CD4-positive, alpha-beta T cell treated with Interleukin-2 at 100 ng/mL for 4 hours (primary cell): ENCODE measurements around the gene PERM1.
A peak's percentile ranks its signal among the peaks of the same experiment; 100 is the strongest.
"Not testable (repeated sequence)": the region's sequence is repeated elsewhere in the genome, so short reads cannot be mapped to it uniquely, and the experiment has no call there.

Experiments
- DNase-seq: peaks from one replicate; pipeline ENCODE4 v3.0.0-alpha.2; 2020; ENCODE audit warnings: low spot score

PERM1 gene

DNA sequence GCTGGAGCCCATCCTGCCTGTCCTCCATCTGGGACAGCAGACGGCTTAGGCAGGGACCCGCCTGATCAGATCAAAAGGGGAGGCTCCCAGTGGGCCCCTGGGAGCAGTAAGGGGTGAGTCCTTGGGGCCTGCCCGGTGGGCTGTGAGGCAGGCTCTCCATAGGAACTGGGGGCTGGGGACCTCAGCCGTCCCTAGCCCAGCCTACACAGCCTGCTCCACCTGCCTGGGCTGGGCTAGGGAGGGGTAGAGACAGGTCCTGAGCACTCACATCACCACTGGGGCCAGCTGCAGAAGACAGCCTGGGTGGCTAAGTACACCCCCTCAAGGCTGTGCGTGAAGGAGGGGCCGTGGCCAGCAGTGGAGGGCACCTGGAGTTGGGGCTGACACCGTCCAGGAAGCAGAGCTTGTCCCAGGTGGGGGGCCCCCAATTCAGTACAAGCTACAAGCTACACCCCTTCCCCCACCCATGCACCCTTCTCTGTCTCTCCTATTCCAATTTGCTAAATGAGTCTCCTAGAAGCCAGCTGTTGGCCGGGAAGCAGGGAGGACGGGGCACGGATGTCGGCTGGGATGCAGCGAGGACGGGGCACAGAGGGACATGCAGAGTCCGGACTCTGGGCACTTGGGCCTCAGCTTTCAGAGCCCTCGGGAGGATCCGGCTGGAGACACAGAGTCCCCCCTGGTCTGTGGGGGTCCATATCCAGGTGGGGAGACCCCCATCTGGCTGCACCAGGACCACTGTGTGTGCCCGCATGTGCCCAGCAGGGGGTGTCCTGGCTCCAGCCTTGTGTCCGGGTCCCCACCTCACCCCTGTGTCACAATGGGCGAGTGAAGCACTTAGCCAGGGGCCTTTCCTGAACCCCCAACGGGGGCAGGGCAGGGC, 33.1 kb upstream of the PERM1 start:
- no peak for DNase-seq

DNA sequence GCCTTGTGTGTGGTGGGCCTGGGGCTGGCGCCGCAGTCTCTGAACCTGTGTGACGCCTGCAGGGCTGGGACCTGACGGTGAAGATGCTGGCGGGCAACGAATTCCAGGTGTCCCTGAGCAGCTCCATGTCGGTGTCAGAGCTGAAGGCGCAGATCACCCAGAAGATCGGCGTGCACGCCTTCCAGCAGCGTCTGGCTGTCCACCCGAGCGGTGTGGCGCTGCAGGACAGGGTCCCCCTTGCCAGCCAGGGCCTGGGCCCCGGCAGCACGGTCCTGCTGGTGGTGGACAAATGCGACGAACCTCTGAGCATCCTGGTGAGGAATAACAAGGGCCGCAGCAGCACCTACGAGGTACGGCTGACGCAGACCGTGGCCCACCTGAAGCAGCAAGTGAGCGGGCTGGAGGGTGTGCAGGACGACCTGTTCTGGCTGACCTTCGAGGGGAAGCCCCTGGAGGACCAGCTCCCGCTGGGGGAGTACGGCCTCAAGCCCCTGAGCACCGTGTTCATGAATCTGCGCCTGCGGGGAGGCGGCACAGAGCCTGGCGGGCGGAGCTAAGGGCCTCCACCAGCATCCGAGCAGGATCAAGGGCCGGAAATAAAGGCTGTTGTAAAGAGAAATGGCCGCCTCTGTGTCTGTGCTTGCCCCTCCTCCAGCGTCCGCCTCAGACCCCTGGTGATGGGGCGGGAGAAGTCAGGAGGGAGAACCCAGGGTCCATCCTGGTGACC, 32.2 kb upstream of the PERM1 start:
- DNase-seq = peak; percentile 27

DNA sequence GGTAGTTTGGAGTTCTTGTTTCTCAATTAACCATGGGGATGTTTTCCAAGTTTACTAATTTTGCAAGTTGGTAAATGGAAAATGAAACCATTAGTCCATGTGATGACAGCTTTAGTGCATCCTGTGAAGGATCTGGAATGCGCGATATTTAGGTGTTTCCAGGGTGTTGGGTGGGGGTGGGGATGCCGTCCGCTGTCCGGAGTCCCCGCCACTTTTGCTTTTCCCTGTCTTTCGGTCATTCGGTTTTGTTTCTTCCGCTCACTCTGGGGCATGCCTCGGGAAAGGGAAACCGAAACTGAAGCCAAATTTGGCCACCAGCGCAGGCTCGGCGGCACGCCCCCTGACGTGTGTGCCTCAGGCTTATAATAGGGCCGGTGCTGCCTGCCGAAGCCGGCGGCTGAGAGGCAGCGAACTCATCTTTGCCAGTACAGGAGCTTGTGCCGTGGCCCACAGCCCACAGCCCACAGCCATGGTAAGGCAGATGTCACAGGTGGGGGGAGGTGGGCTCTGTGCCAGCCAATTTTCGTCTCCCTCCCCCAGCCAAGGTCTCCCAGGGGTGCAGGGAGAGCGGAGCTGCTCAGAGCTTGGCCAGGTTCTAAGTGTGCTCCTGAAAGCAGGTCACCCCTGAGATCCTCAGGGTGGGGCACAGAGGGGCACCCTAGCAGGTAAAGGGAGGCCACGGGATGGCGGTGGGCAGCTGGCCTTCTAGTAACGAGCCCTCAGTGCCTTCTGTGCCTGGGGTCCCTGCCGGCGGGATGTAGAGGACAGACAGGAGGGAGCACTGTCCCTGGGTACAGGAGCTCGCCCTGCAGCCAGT, 31.4 kb upstream of the PERM1 start, which contains the start of gene ISG15:
TSS of gene ISG15 (plus strand) at position 393 of the 817 bp plus-strand sequence. CDS start at position 470, 77 bp downstream.
- peak; percentile 89 for DNase-seq

GRCh38 chr1:1012736-1013104, 30.8 kb upstream of the PERM1 start:
- DNase-seq = not testable (repeated sequence)

DNA sequence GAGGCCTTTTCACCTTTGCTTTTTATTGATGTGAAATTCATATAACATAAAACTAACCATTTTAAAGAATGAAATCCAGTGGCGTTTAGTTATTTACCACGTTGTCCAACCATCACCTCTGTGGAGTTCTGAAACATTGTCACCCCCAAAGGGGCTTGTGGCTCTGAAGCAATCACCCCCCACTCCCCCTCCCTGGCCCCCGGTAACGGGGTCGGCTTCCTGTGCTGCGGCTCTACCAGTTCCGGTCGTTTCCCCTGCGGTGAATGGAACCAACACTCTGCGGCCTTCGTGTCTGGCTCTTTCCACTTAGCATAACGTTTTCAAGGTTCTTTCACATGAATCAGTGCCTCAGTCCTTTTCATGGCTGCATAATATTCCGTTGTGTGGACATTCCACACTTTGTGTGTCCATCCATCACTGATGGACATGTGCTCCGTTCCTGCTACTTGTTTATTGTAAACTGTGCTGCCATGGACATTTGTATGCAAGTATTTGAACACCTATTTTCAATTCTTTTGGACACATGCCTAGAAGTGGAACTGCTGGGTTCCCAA, 29.6 kb upstream of the PERM1 start:
- DNase-seq = no peak

DNA sequence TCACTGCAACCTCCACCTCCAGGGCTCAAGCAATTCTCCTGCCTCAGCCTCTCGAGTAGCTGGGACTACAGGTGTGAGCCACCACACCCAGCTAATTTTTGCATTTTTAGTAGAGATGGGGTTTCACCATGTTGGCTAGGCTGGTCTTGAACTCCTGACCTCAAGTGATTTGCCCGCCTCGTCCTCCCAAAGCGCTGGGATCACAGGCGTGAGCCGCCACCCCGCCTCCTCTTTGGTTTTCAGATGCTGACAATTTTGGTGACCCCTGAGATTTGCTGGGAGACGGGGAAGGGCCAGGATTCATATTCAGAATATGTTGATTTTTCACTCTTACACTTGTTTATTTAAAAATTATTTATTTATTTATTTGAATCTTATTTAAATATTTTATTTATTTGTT, 28.2 kb upstream of the PERM1 start:
- DNase-seq = not testable (repeated sequence)

- no peak for DNase-seq
Measured at GRCh38 chr1:1006305-1007159, 24.6 kb upstream of the PERM1 start.

GRCh38 chr1:1005774-1006304, 23.9 kb upstream of the PERM1 start:
- no peak for DNase-seq

- no peak for DNase-seq
Measured at GRCh38 chr1:1004780-1005697, 23.1 kb upstream of the PERM1 start.

DNA sequence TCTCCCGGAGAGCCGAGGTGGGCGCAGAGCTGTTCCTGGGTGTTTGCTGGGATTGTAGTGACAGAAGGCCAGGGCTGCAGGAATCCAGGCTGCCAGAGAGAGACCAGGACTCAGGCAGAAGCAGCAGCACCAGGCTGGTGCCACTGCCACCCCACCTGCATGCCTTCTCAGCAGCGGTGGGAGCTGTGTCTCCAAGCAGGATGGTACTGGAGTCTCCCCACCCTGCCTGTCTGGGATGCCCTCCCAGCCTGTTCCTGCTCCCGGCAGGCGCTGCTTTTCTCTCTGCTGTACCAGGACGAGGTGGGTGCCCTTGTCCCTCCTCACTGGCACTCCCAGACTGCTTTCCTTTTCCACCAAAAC, 22.5 kb upstream of the PERM1 start:
- DNase-seq = no peak

- no peak for DNase-seq
Measured at GRCh38 chr1:1003618-1004419, 21.9 kb upstream of the PERM1 start.

DNA sequence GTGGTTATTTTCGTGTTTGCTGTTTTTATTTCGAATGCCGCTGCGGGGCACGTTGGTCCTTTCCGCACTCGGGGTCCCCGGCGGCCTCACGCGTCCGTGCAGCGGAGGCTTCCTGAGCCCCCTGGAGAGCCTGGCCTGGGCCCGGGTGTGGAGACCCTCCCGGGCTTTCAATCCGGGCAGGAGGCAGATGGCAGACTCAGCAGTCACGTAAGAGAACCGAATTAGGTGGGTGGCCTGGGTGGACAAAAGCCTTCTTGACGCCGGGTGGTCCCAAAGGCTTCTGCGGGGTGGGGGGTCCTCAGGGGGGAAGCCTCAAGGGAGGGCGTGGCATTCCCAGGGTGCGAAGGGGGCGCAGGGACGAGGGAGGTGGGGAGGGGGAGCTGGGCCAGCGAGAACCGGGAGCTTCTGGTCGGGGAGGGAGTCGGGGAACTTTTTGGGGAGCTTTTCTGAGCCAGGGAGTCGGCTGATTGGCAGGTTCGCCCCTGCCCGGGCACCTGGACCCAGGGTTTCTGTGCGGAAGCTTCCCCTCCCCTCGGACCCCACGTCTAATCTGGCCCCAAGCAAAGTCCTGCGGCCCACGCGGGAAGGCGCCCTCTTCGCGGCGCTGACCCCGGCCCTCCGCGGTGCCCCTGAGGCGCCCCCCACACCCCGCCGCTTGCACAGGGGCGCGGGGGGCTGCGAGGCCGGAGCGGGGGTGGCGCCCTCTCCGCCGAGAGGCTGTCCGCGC, 19.3 kb upstream of the PERM1 start:
- no peak for DNase-seq

- DNase-seq = peak; percentile 58
Measured at GRCh38 chr1:1000357-1001056, 18.6 kb upstream of the PERM1 start.

DNA sequence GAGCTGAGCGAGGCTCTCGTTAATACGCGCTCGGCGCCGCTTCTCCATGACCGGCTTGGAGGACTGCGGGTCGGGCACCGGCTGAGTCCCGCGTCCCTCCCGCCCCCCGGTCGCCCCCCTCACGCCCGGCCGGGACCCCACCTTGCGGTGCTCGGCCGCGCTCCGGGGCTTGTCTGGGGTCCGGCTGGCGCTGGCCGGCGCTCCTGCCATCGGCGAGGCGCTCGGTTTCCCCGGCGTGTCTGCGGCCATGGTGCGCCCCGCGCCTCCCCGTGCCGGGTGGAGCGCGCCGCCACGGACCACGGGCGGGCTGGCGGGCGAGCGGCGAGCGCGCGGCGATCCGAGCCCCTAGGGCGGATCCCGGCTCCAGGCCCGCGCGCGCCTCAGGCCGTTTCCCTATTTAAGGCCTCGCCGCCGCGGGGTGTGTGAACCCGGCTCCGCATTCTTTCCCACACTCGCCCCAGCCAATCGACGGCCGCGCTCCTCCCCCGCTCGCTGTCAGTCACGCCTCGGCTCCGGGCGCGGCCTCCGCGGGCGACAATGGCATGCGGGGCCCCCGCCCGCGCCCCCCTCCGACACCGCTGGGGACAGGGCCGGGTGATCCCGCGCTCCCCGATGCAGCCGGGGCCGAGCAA, 17.9 kb upstream of the PERM1 start, which contains the start of gene HES4:
TSS of gene HES4 (minus strand) at position 373 of the 632 bp plus-strand sequence. CDS start at position 249, 124 bp downstream.
- DNase-seq = peak; percentile 51

DNA sequence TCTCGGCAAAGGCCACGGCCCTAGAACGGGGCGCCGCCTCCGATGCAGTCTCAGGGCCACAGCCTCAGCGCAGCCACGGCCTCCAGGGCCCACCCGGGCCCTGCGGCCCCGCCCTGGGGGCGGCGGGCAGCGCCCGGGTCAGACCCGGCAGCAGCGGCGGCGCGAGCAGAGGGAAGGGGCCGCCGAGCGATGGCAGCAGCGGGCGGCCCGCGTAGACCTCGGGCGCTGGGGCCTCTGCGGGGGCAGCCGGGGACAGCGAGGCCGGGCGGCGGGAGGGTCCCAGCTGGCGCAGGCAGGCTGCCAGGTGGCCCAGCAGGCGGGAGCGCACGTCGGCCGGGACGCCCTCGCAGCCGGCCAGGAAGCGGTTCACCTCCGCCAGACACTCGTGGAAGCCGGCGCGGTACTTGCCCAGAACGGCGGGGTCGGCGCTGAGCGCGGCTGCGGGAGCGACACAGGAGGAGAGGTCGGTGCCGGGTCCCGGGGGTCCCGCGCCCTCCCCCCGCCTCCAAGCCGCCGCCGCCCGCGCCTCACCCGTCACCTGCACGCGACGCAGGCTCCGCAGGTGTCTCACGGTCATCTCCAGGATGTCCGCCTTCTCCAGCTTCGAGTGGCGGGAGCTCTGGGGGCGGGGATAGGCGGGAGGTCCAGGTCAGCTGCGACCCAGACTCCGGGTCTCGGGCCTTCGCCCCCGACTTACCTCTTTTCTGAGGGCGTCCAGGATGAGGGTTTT, 17.3 kb upstream of the PERM1 start:
- DNase-seq = peak; percentile 12

DNA sequence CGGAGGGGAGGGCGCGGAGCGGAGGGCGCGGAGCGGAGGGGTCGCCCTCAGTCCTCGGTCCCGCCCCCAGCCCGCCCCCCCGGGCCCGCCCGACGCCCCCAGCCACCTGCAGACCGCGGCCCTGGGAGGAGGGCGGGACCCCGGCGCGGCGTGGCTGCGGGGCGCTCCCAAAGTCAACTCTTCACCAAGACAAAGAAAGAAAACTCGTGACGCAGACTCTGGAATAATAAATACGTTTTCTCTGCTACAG, 16.8 kb upstream of the PERM1 start:
- DNase-seq = no peak
